ENCODE data around the gene FAM131A.

FAM131A gene

GRCh38 chr3:184384342-184384741 is 46.9 kb downstream of the FAM131A start:
- no peak for TF ChIP-seq CTCF (IDR thresholded peaks at IDR 0.05; ENCODE audit: control extremely low read depth, extremely low read depth, low read depth, missing control alignments)
- ChIA-PET CTCF (interaction anchor here (0.7 to 6.8 kb wide), 4 partner anchors 9 to 130 kb away, joined by 3 to 34 read pairs (median 4); no protein-coding TSS in a partner anchor), POLR2A (no interaction called here)
- no peak for DNase-seq (ENCODE audit: extremely low spot score)

DNA sequence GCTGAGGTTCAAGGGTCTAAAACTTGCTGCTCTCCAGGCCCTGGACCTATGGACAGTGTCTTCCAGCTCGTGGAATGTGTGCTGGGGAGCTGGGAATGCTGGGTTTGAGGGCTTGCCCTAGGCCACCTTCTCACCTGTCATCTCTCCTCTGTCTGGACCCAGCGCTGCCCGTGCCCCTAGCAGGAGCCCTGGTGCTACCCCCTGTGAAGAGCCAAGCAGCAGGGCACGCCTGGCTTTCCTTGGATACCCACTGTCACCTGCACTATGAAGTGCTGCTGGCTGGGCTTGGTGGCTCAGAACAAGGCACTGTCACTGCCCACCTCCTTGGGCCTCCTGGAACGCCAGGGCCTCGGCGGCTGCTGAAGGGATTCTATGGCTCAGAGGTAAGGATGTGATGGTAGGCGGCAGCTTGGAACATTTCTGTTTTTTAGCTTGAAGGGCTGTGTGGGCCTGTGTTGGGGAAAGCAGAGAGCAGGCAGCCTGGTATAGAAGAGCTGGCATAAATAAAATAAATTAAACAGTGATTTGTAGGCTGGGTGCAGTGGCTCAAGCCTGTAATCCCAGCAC is 47.5 kb downstream of the FAM131A start:
- CTCF ChIA-PET = interaction anchor here (0.7 to 6.8 kb wide), 4 partner anchors 9 to 129 kb away, joined by 3 to 34 read pairs (median 4); no protein-coding TSS in a partner anchor
- POLR2A ChIA-PET = no interaction called here
- DNase-seq (ENCODE audit: extremely low spot score) = no peak
- no peak for TF ChIP-seq CTCF (IDR thresholded peaks at IDR 0.05; ENCODE audit: control extremely low read depth, extremely low read depth, low read depth, missing control alignments)

DNA sequence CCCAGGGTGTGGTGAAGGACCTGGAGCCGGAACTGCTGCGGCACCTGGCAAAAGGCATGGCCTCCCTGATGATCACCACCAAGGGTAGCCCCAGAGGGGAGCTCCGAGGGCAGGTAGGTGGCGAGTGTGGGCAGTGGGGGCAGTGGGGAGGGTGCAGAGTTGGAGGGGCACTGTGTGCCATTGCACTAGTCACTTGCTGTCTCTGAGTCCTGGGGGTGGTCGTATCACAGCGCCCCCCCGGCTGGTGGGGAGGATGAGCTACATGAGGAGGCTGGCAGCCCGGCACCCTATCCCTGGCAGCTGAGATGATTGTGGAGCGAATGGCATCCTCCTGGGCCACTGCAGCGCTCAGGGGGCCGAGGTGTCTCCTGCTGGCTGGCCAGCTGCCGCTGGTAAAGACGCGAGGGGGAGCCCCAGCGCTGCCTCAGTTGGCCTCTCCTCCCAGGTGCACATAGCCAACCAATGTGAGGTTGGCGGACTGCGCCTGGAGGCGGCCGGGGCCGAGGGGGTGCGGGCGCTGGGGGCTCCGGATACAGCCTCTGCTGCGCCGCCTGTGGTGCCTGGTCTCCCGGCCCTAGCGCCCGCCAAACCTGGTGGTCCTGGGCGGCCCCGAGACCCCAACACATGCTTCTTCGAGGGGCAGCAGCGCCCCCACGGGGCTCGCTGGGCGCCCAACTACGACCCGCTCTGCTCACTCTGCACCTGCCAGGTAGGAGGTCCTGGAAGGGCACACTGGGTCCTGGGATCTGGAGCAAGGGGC is 48.8 kb downstream of the FAM131A start:
- TF ChIP-seq CTCF (IDR thresholded peaks at IDR 0.05; ENCODE audit: control extremely low read depth, extremely low read depth, low read depth, missing control alignments) = no peak
- CTCF ChIA-PET = interaction anchor here (1.1 to 6.8 kb wide), 2 partner anchors 11 to 14 kb away, joined by 3 to 34 read pairs; no protein-coding TSS in a partner anchor

GRCh38 chr3:184387174-184387714 is 49.8 kb downstream of the FAM131A start:
- DNase-seq (ENCODE audit: extremely low spot score) = no peak
- no peak for TF ChIP-seq CTCF (IDR thresholded peaks at IDR 0.05; ENCODE audit: control extremely low read depth, extremely low read depth, low read depth, missing control alignments)
- ChIA-PET POLR2A (no interaction called here), CTCF (no interaction called here)

More for the DNA sequence above, 48.8 kb downstream of the FAM131A start:
- POLR2A ChIA-PET = no interaction called here
- no peak for DNase-seq (ENCODE audit: extremely low spot score)

- no peak for TF ChIP-seq CTCF (IDR thresholded peaks at IDR 0.05; ENCODE audit: control extremely low read depth, extremely low read depth, low read depth, missing control alignments)
- DNase-seq (ENCODE audit: extremely low spot score) = no peak
Observed at GRCh38 chr3:184388164-184388935, 51.0 kb downstream of the FAM131A start.

GRCh38 chr3:184388936-184389230 is 51.5 kb downstream of the FAM131A start:
- no peak for DNase-seq (ENCODE audit: extremely low spot score)
- TF ChIP-seq CTCF (IDR thresholded peaks at IDR 0.05; ENCODE audit: control extremely low read depth, extremely low read depth, low read depth, missing control alignments) = no peak
- ChIA-PET CTCF (interaction anchor here (0.6 to 1.4 kb wide), 2 partner anchors 17 to 35 kb away, joined by 3 to 5 read pairs; no protein-coding TSS in a partner anchor), POLR2A (no interaction called here)

More at GRCh38 chr3:184388164-184388935, 51.0 kb downstream of the FAM131A start:
- ChIA-PET CTCF (interaction anchor here (0.6 to 1.4 kb wide), 2 partner anchors 17 to 35 kb away, joined by 3 to 5 read pairs; no protein-coding TSS in a partner anchor), POLR2A (no interaction called here)

Data from GM10248 (cell line).